GM12872 (cell line): ENCODE data around the gene SLC8A3.

Experiments
- TF ChIP-seq, protein P1 (sequence below): IDR thresholded peaks from 3 replicates; pipeline ENCODE4 v1.5.1; 2011; ENCODE audit warnings: low read depth, mild to moderate bottlenecking, low read length, moderate library complexity; ENCODE audit not compliant: insufficient read depth

The SLC8A3 gene

DNA sequence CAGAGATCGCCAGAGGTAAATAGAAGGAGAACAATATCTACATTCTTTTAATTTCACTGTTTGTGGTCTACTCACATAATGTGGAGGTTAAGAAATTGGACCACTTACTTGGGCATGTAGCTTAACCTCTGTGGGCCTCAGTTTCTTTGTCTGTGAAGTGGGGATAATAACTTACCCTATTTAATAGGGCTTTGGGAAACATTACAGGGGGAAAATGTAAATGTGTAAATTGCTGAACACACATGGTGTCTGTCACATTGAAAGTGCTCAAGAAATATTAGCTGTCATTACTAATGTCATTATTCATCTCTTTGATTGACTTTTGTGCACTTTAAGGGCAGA is 140.5 kb downstream of the SLC8A3 start:
- TF ChIP-seq, protein P1, sequence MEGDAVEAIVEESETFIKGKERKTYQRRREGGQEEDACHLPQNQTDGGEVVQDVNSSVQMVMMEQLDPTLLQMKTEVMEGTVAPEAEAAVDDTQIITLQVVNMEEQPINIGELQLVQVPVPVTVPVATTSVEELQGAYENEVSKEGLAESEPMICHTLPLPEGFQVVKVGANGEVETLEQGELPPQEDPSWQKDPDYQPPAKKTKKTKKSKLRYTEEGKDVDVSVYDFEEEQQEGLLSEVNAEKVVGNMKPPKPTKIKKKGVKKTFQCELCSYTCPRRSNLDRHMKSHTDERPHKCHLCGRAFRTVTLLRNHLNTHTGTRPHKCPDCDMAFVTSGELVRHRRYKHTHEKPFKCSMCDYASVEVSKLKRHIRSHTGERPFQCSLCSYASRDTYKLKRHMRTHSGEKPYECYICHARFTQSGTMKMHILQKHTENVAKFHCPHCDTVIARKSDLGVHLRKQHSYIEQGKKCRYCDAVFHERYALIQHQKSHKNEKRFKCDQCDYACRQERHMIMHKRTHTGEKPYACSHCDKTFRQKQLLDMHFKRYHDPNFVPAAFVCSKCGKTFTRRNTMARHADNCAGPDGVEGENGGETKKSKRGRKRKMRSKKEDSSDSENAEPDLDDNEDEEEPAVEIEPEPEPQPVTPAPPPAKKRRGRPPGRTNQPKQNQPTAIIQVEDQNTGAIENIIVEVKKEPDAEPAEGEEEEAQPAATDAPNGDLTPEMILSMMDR: no peak

GRCh38 chr14:70047598-70048312 is 141.0 kb downstream of the SLC8A3 start:
- TF ChIP-seq, protein P1: no peak

DNA sequence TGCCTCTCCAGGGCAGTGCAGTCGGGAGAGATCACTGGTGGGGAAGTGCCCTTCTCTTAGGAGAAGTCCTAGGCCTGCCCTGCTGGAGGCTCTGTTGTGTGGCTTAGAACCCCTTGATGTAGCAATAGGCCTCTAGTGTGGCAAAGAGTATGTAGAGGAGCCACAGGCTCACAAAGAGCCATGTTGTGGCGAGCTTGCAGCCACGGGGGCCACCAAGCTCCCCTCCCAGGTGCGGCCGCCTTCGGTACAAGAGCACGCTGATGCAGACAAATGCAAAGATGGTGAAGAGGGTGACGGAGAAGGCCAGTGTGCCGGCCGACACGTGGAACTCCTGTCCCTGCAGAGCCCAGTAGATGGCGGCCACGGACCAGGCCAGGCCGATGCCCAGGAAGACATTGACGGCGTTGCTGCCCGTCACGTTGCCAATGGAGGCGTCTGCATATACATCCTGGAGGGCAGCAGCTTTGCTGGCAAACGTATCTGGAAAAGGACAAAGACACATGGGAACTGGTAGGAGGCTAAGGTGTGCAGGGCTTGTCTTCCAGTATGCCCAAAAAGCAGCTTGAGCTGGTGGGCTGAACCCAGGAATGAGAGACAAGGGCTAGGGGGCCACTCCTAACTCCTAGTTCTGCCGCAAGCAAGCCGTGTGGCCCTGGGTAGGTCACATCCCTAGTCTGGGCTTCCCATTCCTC is 142.8 kb downstream of the SLC8A3 start:
- TF ChIP-seq, protein P1: peak; percentile 30; the same call in 2 of the 3 replicates

- TF ChIP-seq, protein P1: no peak
Observed at GRCh38 chr14:70045310-70045709, 143.4 kb downstream of the SLC8A3 start.

DNA sequence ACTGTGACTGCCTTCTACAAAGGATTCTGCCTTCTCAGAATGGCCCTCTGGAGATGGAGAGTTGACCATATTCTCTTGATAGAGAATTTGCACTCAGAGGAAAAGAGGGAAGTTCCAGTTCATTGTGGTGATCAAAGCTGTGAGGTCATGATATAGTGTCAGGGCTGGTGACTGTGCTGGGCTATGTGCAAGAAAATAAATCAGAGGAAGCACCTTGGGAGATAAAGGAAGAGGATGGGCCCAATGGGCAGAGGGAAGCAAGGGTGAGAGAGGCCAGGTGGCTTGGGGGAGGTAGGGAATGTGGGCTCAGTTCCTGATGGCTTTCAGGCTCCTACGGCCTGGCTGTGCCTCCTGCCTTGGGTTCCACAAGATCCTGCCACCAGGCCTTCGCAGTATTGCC is 145.8 kb downstream of the SLC8A3 start:
- TF ChIP-seq, protein P1: no peak

DNA sequence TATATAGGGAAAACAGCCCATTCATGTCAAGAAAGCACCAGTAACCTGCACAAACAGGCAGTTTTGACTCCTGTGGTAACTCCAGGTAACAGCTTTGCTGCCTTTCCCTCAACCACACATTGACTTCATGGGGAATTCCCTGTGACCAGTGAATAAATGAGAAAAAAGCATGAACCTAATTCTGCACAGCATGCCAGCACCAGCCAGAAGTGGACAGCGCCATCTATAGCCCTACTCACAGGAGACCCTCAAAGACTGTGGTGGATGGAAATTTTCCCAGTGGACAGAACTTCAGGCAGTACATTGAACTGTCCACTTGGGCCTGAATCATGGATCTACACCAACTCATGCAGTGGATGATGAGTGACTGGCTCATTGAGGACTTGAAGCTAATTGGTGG is 152.1 kb downstream of the SLC8A3 start:
- TF ChIP-seq, protein P1: peak; percentile 9; the same call in 1 of the 3 replicates

GRCh38 chr14:70034257-70034656 is 154.5 kb downstream of the SLC8A3 start:
- TF ChIP-seq, protein P1: no peak
